HG02798 (cell line): Measurements from ENCODE around the gene CCDC167.

Experiments used
- ATAC-seq: cut with Tn5 transposase; IDR thresholded peaks from one replicate; pipeline ENCODE4 v1.9.1; 2021; ENCODE audit warnings: mild to moderate bottlenecking; ENCODE audit not compliant: unreplicated experiment, poor library complexity

CCDC167 gene

GRCh38 chr6:37499433-37500293, at the start of gene CCDC167:
Gene CCDC167, minus strand, starts transcription at chr6:37499893. Its CDS starts 30 bp downstream, at chr6:37499863.
- peak; percentile 90 for ATAC-seq

GRCh38 chr6:37549154-37549553, 49.5 kb upstream of the CCDC167 start:
- ATAC-seq: no peak

- ATAC-seq: no peak
These were observed 48.5 kb upstream of the CCDC167 start for GRCh38 chr6:37548067-37548674.

GRCh38 chr6:37547564-37548061, 47.9 kb upstream of the CCDC167 start:
- ATAC-seq: peak; percentile 48

GRCh38 chr6:37546141-37546871, 46.6 kb upstream of the CCDC167 start:
- no peak for ATAC-seq

- no peak for ATAC-seq
These were observed 44.8 kb upstream of the CCDC167 start for GRCh38 chr6:37544530-37544929.

GRCh38 chr6:37543361-37543760, 43.7 kb upstream of the CCDC167 start:
- ATAC-seq: no peak

- ATAC-seq: no peak
These were observed 41.7 kb upstream of the CCDC167 start for GRCh38 chr6:37541346-37541745.

- ATAC-seq: no peak
These were observed 40.7 kb upstream of the CCDC167 start for GRCh38 chr6:37540390-37540789.

- ATAC-seq: no peak
These were observed 40.3 kb upstream of the CCDC167 start for GRCh38 chr6:37540029-37540352.

- no peak for ATAC-seq
These were observed 39.7 kb upstream of the CCDC167 start for GRCh38 chr6:37539171-37540028.

GRCh38 chr6:37538107-37538506, 38.4 kb upstream of the CCDC167 start:
- no peak for ATAC-seq

- ATAC-seq: no peak
These were observed 37.9 kb upstream of the CCDC167 start for GRCh38 chr6:37537548-37537947.

GRCh38 chr6:37536491-37537190, 36.9 kb upstream of the CCDC167 start:
- no peak for ATAC-seq

- ATAC-seq: peak; percentile 54
These were observed 36.2 kb upstream of the CCDC167 start for GRCh38 chr6:37535759-37536490.

- ATAC-seq: no peak
These were observed 35.7 kb upstream of the CCDC167 start for GRCh38 chr6:37535428-37535758.

GRCh38 chr6:37534893-37535292, 35.2 kb upstream of the CCDC167 start:
- ATAC-seq: no peak

- ATAC-seq: no peak
These were observed 32.4 kb upstream of the CCDC167 start for GRCh38 chr6:37532122-37532521.

GRCh38 chr6:37531437-37532036, 31.8 kb upstream of the CCDC167 start:
- ATAC-seq: no peak
